ENCODE measurements around the gene MTA1. TPM values are rescaled to one million over a fixed set of nuclear protein-coding genes. Genes with fewer than 3 reads are reported as not detected.

Gene MTA1
- total and polyA plus RNA-seq, 10 of the 15 experiments (the other 5 are each of a cell fraction or from before 2014, with no cell fraction given): 0.14 to 162 (median 30.6) TPM

- no peak for TF ChIP-seq CEBPZ (IDR thresholded peaks at IDR 0.05; ENCODE audit: low read depth, low read length)
- no peak for TF ChIP-seq FOXK2 (IDR thresholded peaks at IDR 0.05)
- TF ChIP-seq GABPA (IDR thresholded peaks at IDR 0.05; ENCODE audit: low read depth): no peak
- TF ChIP-seq ESRRA (IDR thresholded peaks at IDR 0.05; ENCODE audit: low read length): no peak
- TF ChIP-seq SRF (IDR thresholded peaks at IDR 0.05; ENCODE audit: low read depth in 2 of 2, low read length in 2 of 2): no peak
- no peak for TF ChIP-seq SREBF1 (IDR thresholded peaks at IDR 0.05; ENCODE audit: low read length)
- no peak for TF ChIP-seq RELA (IDR thresholded peaks at IDR 0.05; ENCODE audit: borderline replicate concordance, partially characterized antibody)
- TF ChIP-seq ZBTB33 (IDR thresholded peaks at IDR 0.05): no peak
- no peak for TF ChIP-seq YY1 (IDR thresholded peaks at IDR 0.05; ENCODE audit: low read depth, low read length)
Observed at GRCh38 chr14:105497671-105498429, 78.2 kb downstream of the MTA1 start (continued).
